ENCODE results near the gene PARD3.

The PARD3 gene

GRCh38 chr10:34160595-34160994 is 654.5 kb downstream of the PARD3 start:
- no peak for DNase-seq (ENCODE audit: low read depth)

DNA sequence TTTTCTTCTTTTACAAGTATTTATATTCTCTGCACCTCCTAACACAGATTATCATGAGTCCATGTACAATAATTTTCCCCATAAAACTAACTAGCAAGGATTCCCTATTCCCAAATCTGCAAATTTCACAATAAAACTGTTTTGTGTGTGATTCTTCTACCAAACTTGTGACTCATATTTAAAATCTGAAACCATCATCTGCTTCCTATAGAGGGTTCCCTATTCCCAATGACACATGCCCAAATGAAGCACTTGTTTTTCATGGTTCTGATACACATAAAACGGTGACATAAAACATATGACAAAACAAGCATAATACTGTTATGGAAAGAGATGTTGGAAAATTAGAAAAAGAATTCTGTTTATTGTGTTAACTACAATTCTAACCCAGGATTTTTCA is 657.6 kb downstream of the PARD3 start:
- DNase-seq (ENCODE audit: low read depth) = no peak

DNA sequence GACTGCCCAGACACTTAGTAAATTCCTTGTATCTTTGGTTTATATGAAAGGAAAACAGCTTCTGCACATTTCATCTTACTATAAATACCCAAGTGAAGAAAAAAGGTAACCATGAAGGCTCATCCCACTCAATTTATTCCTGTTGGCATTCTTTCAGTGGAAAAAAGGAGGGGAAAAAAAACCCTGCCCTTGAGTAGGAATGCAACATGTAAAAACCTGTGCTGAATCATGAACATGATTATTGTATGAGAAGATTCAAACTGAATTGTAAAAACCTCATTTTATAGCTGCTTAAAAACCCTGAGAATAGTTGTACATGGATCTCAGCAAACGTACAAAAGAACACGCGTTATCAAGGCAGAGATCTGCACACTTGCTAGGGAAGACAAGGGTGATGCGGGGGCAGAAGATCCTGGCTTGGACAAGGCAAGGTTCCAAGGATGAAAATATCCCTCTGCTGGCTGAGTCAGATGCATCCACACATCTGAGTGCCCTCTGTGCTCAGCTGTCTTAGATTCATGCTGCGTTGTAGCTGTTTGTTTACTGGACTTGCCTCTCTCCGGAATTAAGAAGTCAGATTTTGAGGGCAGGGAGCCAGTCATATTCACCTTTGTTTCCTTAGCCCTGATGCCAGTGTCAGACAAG is 658.2 kb downstream of the PARD3 start:
- DNase-seq (ENCODE audit: low read depth) = no peak

DNA sequence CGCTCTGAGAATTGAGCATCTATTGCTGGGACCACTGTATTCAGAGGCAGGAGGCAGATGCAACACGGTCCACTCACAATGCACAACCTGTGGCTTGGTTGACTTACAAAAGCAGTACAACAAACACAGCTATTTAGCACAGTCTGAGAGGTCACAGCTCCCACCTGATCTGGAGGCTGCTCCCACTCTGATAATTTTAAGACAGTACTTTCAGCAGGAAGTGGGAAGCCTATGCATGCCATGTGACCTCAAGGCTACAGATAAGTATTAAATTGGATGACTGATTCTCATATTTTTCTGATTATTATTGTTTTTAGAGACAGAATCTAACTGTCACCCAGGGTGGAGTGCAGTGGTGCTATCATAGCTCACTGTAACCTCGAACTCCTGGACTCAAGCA is 659.3 kb downstream of the PARD3 start:
- DNase-seq (ENCODE audit: low read depth) = no peak

DNA sequence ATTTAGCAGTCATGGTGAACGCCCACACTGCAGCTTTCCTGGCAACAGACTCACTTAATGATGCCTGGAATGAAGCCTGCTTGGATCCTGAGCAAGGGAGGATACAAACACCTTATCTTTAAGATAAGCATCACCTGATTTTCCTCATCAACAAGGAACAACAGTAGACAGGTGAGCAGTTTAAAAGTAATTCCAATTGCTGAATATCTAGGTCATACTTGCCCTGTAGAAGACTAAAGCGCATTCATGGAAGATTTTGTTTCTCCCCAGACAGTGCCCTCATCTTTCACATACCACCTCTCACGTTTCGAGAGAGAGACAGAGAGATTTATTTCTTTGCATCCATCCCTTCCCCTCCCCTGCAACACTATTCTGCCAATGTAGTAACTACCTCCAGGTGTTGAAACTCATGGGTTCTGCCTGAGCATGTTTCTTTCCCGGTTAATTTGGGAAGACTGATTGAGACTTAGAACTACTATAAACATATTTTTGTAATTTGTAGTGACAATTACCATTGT is 660.7 kb downstream of the PARD3 start:
- no peak for DNase-seq (ENCODE audit: low read depth)

- no peak for DNase-seq (ENCODE audit: low read depth)
Measured at GRCh38 chr10:34153663-34154382, 661.3 kb downstream of the PARD3 start.

DNA sequence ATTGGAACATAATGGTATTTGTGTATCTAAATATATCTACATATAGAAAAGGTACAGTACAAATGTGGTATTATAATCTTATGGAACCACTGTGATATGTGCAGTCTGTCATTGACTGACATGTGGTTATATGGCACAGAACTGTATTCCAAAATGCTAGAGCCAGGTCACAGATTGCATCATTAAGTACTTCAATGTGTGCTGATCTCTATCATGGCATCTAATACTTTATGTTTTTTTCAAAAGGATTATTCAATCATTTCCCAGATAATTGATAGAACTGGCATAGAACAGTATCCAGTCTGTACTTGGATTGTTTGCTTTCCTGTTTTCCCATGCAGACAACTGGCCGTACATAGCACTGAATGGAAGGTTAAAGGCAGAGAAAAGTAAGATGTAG is 662.7 kb downstream of the PARD3 start:
- no peak for DNase-seq (ENCODE audit: low read depth)

DNA sequence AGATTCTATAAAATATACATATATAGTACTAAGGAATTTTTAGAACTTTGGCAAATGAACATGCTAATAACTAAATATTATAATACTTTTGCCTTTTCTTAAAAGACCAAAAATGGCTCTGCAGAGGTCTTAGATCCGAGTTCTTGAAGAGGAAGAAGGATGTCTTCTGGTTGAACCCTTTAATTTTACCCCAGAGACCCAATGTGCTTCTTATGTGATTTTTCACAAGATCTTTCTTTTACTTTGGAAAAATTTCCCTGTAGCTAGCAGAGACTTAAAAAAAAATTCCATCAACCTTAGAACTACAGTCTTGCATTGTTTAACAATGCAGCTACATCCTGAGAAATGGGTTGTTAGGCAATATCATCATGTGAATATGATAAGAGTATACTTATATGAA is 663.2 kb downstream of the PARD3 start:
- DNase-seq (ENCODE audit: low read depth) = no peak

DNA sequence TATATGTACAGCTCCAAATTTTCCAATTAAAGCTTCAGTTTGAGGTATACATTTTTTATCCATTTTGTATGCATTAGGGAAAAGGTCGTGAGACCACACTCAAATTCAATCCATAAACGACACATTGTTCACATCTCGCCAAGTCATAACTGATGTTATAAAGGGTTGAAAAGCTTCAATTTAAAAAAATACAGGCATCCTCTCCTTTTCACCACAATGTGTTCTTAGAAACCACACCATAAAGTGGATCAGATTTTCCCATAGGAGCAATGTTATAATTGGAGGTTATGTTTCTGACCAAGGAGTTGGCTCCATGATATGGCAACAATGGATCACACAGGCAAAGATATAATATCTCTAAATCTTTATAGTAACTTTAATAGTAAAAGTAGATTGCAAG is 663.6 kb downstream of the PARD3 start:
- DNase-seq (ENCODE audit: low read depth) = no peak

GRCh38 chr10:34150103-34150502 is 665.0 kb downstream of the PARD3 start:
- no peak for DNase-seq (ENCODE audit: low read depth)

DNA sequence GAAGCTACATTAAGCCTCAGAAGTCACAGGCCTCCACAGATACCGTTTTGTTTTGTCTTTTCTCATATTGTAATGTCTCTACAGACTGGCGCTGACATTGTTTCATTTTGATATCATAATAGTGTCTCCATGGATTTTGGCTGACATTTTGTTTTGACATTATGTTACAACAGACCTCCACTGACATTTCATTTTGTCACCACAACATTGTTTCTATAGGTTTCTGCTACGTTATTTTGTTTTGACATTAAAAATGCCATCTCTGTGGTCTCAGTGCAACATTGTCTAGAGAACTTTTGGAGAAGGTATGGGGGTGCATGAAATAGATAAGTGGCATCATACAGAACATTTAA is 666.8 kb downstream of the PARD3 start:
- no peak for DNase-seq (ENCODE audit: low read depth)

DNA sequence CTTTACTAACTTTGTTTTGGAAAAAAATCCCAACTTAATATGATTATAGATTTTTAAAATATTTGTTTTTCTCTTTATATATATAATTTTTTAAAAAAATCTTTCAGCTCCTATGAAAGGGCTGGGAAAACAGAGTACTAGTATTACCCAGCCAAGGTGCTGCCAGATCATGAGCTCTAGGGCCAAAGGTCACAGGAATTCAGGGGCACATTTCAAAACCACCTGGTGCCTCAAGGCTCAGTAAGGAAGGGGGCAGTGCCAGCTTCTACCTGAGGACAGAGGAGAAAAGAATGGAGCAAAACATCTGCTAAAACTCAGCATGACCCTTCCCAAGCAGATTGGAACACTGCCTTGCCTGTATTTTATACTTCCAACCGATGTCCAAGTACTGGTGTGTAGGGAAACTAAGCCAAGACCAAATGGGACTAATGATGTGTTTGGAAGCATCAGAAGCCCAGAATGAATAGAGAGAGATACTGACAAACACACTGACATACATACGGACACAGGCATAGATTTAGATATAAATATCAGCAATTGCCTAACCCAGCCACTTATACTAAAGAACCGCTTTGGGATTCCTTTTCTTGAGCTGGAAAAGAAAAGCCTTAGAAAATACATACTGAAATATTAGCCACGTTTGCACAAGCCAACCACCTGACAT is 667.3 kb downstream of the PARD3 start:
- DNase-seq (ENCODE audit: low read depth) = no peak

DNA sequence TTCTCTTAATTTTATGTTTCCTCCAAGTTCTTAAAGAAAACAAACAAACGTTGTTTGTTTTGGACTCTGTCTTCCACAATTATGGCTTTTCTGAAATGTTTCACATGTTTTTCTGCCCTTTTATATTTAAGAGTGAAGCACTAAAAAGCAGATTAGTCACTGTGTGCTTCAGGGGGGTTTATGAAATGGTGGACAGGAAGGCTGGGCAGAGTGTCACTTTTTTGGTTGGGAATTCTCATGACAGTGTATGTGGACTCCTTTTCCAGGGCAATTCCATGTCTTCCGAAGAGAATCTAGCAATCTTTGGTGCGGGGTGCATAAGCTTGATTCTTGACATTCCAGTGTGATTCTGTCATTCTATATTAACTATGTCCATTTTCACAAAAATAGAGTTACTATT is 669.4 kb downstream of the PARD3 start:
- no peak for DNase-seq (ENCODE audit: low read depth)

DNA sequence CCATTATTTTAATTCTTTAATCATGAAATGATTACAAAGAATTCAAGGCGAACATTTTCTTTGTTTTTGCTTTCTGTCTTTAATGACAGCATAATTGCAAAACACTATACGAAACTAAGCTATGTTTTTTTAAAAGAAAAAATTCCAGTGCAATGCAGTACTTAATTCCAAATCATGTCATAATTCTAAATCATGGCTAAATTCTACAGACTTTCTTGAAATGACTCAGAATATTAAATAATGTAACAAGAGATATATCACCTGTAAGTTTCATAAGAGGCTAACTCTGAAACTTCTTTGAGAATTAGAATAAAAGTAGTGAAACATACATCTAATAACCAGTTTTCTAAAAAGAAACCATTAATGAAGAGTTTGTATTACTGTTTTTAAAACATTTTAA is 671.6 kb downstream of the PARD3 start:
- DNase-seq (ENCODE audit: low read depth) = no peak

- no peak for DNase-seq (ENCODE audit: low read depth)
Measured at GRCh38 chr10:34141032-34141680, 673.9 kb downstream of the PARD3 start.

DNA sequence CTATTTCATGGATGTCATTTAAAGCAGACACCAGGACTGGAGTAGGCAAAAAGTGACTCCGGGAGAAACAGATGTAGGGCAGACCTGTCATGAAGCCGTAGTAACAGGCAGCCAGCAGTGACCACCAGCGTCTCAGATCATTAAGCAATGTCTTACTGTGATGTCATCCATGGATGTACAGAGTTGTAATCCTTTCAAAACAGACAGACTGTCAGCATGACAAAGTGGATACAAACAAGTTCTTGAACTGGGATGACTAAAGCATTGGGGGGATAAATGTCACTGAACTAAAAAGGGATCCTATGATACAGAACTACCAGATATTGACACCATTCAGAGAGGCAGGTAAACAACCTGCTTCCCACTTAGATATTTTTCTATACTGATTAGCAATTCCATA is 675.5 kb downstream of the PARD3 start:
- no peak for DNase-seq (ENCODE audit: low read depth)

- DNase-seq (ENCODE audit: low read depth) = no peak
Measured at GRCh38 chr10:34137955-34138354, 677.1 kb downstream of the PARD3 start.

GRCh38 chr10:34137201-34137600 is 677.9 kb downstream of the PARD3 start:
- DNase-seq (ENCODE audit: low read depth) = no peak

DNA sequence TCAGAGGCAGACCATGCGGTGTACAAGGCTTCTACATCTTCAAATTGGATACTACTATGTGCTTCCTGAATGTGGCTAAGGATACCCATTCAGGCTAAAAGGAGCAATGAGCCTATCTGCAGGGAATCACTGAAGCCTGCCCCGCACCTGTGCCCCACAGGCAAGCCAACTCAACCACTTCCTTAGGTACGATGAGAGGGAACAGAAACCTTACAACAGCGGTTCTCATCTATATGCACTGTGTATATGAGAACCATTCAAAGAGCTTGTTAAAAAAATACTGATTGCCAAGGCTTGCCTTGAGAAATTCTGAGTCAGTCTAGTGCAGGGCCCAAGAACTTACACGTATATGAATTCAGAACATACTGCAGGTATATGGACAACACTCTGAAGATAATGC is 679.6 kb downstream of the PARD3 start:
- no peak for DNase-seq (ENCODE audit: low read depth)

DNA sequence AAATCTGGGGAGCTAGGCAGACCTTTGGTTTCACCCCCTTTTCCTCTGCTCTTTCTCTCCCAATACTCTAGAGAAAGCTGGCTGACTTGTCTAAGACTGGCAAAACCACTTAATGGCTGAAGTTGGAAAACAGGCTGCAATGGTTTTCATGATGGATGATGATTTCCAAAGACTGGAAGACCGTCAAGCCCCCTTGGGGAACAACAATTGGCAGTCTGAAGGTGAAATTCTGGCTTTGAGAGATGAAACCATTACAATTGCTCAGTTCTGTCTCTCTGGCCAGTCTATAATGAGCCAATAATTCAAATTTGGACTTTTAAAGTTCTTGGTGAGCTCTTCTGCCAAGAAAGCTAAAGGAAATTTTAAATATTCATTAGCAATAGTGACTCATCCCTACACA is 680.5 kb downstream of the PARD3 start:
- no peak for DNase-seq (ENCODE audit: low read depth)

DNA sequence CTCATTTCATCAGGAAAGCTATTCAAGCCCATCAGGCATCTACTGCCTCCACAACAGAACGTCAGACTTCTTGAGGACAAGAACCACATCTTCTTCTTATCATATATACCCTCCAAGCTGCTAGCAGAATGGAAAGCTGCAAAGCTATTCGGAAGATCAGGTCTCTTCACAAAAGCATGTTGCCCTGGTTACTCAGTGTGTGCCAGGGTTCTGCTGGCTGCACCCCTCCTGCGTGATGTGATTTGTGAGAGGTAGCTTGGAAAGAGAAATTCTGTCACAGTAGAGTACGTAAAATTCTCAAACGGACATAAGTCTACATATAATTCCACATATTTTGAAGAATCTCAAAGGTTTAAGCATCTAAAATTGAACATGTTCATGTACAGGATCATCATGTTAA is 681.7 kb downstream of the PARD3 start:
- no peak for DNase-seq (ENCODE audit: low read depth)

DNA sequence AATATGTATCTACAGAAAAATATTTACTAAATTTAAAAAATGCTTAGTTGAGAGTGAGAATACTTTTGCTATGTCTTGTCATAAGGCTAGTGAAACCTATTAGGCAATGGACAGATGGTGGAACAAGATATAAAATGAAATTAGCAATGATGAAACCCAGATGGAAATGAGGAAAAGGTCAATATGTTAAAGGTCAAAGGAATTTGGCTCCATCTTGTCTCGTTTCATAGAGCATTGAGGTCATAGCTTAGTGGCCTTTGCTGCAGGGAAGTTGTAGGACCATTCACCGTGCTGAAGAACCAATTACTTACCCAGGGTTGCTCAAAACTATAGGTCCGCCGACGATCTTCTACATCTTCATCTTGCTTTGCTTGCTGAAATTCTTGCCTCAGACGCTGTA is 683.9 kb downstream of the PARD3 start:
- no peak for DNase-seq (ENCODE audit: low read depth)

- DNase-seq (ENCODE audit: low read depth) = no peak
Measured at GRCh38 chr10:34127676-34128075, 687.4 kb downstream of the PARD3 start.

Measured in activated T-helper 1 cell treated with Interleukin-2 at 50 U/mL for 16 hours (primary cell).